CD4-positive, alpha-beta T cell treated with Interleukin-15 for 1 hour (primary cell): ENCODE data around the gene PCBP4.
"Not testable (repeated sequence)": the region's sequence is repeated elsewhere in the genome, so short reads cannot be mapped to it uniquely, and the experiment has no call there.

Experiments
- DNase-seq: peaks from one replicate; pipeline ENCODE4 v3.0.0-alpha.2; 2020

PCBP4 gene

GRCh38 chr3:51937611-51938450 is 29.4 kb downstream of the PCBP4 start:
- no peak for DNase-seq

- no peak for DNase-seq
Measured at GRCh38 chr3:51937014-51937413, 30.2 kb downstream of the PCBP4 start.

DNA sequence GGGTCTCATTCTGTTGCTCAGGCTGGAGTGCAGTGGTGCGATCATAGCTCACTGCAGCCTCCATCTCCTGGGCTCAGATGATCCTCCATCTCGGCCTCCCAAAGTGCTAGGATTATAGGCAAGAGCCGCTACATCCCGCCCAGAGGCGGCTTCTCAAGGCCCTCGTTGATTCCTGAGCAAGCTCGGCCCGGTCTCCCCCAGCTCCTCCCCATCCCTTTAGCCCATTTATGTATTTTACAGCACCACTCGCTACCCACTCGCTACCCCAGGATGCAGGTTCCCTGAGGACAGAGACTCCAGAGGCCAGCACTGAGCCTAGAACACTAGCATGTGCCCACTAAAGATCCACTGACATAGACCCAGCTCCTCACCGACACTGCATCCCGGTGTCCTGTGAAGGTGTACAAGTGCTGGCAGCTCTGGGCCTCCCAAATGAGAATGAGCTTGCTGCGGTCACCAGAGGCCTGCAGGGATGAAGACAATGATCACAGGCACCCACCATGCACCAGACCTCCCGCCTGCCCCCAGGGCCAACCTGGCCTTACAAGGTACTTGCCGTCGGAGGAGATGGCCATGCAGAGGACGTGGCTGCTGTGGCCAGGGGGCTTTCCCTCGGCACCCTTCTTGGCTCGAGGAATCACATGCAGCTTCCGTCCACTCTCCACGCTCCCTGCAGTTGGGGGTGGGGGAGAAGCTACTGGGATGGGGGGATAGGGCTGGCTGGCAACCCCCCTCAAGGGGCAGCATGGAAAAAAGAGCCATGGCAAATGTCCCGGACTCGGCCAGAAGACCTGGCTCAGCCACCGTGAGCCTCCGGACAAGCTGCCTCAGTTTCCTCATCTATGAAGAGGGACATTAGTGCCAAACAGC is 31.1 kb downstream of the PCBP4 start:
- no peak for DNase-seq

- no peak for DNase-seq
Measured at GRCh38 chr3:51934991-51935885, 32.0 kb downstream of the PCBP4 start.

DNA sequence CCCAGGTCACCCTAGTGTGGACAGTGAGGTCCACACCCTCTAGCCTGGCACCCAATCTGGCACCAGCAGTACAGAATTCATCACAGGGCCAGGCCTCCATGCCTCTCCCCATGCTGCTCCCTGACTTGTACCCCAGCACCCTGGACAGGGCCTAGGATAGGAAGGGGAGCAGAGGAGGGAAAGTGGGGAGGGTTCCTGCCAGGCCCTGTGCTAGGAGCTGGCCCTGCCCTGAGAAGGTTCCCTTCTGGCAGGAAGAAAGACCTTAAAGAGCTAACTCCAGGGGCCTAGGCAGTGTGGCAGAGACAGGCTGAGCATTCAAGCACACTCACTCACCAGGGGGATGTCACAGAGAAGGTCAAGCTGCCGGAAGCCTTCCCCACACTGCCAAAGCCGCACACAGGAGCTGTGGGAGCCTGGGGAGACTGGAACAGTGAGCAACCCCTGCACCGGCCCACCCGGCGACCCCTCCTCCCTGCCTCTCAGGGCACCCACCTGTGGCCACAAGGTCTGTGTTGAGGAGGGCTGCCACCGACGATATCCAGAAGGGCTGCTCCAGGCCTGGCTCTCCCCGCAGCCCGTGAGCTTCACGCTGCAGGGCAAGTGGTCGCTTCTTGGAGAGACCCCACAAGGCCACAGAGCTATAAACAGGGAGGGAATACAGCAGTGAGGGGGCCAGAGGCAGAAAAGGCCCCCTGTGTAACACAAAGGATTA is 33.0 kb downstream of the PCBP4 start:
- DNase-seq = no peak

DNA sequence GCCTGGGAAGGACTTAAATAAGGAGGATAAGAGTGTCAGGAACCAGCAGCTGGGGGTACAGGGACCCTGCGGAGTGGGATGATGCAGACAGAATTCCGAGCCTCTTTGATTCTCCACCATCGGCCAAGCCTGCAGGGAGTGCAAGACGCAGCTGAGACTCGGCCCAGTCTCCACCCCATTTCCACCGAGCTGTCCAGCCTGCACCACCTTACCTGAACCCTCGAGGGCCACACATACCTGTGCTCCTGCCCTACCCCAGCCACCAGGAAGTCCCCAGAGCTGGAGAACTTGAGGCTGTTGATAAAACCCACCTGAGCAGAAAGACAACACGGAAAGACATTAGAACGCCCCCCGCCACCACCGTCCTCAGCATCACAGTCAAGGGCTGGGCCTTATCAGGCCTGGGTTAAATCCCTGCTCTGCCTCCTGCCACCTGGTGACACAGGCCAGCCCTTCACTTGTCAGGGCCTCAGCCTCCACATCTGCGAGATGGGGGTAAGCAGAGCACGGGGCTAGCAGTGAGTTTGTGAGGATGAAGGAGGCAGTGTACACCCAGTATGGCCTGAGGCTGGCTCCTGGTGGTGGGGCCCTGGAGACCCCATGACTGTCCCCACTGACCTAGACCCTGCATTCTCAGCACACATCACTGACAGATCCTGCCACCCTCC is 33.6 kb downstream of the PCBP4 start:
- no peak for DNase-seq

DNA sequence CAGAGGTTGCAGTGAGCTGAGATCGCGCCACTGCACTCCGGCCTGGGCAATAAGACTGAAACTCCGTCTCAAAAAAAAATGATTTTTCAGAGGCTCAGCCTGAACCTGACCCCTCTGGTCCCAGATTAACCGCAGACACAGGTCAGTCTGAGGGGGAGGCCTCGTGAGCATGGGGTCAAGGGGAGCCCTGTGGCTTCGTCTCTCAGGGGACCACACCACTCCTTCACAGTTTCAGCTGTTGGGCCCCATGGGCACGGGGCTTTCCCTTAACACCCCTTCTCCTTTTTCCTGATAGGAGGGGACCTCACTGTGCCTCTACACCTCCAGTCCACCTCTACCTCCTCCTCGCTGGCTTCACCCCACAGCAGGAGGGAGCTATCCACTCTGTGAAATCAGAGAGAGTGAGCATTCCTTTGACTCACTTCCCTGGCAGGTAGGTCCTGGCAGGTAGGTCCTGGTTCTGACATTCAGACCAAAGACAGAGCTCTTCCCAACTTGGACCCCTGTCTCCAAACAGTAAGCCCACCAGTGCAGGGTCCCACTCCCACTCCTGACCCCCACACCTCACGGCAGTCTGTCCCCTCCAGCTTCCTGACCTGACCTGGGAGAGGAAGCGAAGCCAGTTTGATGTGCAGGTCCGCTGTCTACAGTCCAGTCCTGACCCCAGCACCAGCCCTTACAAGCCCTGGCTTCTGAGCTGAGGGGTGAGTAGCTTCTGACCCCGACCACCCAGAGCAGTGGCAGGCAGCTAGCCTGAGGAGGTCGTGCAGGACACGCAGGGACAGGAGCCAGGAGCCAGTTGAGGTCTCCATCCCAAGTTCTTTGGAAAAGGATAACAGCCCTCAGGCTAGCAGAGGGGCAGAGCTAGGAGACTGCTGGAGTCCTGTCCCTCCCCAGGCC is 34.5 kb downstream of the PCBP4 start:
- no peak for DNase-seq

- no peak for DNase-seq
Measured at GRCh38 chr3:51931756-51932155, 35.5 kb downstream of the PCBP4 start.

DNA sequence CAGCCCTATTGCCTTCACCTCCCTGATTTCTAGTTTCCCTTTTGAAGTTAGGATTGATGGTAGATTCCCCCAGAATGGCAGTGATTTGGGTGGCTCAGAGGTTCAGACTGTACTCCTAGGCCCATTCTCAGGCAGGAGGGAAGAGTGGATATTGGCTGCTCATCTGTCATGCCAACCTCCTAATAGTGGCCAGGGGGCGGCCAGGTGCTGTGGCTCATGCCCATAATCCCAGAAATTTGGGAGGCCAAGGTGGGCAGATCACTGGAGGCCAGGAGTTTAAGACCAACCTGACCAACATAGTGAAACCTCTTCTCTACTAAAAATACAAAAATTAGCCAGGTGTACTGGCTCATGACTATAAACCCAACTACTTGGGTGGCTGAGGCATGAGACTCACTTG is 36.8 kb downstream of the PCBP4 start:
- no peak for DNase-seq

DNA sequence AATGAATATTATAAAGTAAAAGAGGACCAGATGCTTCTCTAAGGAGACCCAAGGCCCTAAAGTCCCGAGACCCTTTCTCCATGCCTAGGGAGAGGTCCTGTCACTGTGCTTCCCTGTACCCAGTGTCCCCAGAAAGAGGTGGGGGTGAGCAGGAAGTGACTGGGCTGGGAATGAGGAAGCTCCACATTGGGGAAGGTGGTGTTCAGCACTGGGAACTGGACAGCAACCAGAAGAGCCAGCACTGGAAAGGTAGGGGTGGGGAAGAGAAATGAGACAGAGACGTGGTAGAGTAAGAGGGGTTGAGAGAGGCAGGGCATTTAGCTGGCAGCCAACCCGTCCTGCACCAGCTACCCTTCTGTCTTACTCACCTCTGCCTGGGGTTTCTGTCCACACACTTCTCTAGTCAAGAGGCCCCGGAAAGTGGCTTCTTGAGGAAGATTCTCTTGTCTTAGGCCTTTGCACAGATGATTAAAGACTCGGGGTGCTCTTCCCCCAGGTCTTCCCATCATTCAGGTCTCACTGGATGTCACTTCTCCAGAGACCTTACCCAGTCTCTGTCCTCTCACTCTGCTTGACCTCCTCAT is 37.7 kb downstream of the PCBP4 start:
- DNase-seq = no peak

GRCh38 chr3:51928981-51929380 is 38.3 kb downstream of the PCBP4 start:
- not testable (repeated sequence) for DNase-seq

DNA sequence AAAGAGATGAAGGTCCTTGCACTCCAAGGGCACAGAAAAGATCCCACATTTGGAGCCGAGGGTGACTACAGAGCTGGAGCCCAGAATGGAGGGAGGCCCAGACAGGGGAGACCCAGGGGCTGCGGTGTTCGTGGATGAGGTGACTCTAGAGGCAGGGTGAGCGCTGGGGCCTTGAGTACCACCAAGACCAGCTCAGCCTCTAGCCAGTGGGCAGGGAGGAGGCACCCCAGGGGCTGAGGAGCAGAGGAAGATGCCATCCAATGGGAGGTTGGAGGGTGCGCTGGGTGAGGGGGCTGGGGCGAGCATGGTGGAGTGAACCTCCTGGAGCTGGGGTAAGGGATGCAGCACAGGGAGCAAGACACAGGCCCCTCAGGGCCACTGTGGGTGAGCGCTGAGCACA is 38.8 kb downstream of the PCBP4 start:
- DNase-seq = no peak

DNA sequence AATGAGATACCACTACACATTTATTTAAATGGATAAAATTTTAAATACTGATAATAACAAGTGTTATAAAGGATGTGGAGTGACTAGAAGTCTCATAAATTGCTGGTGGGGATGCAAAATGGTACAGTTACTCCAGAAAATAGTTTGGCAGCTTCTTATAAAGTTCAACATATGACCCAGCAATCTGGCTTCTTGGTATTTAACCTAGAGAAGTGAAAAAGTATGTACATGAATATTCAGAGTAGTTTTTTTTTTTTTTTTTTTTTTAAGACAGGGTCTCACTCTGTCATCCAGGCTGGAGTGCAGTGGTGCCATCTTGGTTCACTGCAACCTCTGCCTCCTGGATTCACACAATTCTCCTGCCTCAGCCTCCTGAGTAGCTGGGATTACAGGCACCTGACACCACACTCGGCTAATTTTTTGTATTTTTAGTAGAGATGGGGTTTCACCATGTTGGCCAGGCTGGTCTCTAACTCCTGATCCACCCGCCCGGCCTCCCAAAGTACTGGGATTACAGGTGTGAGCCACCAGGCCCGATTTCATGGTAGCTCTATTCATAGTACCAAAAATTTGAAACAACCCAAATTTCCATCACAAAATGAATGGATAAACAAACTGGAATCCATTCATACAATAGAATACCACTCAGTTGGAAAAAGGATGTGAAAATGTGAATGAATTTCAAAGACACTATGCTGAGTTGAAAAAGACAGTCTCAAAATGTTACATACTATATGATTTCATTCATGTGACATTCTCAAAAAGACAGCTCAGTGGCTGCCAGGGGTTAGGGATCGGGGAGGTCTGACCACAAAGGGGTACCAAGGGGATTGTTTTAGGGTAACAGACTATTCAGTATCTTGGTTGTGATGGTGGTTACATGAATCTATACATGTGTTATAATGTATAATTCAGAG is 39.9 kb downstream of the PCBP4 start:
- no peak for DNase-seq

- no peak for DNase-seq
Measured at GRCh38 chr3:51921081-51921578, 46.1 kb downstream of the PCBP4 start.

- no peak for DNase-seq
Measured at GRCh38 chr3:51916418-51916817, 50.8 kb downstream of the PCBP4 start.

DNA sequence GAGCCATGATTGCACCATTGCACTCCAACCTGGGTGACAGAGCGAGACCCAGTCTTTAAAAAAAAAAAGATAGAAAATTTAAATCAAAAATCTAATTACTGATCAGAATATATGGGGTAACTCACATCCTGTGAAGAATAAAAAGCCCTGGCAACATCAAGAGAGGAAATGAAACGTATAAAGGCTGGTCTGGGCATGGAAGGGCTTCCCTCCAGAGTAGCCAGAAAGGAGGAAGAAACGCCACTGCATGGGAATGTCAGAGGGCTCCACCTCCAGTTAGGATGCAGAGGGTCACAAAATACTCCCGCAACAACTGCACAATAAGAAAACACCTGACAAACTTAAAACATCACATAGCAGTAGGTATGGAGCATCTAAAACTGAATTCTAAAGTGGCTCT is 59.2 kb downstream of the PCBP4 start:
- no peak for DNase-seq
